ENCODE data around the gene RNASE8.

Gene RNASE8

GRCh38 chr14:21090940-21091663 lies 33.5 kb downstream of the RNASE8 start:
- DNase-seq (ENCODE audit: low read depth in 2 of 2, low spot score in 1 of 2) = no peak

DNA sequence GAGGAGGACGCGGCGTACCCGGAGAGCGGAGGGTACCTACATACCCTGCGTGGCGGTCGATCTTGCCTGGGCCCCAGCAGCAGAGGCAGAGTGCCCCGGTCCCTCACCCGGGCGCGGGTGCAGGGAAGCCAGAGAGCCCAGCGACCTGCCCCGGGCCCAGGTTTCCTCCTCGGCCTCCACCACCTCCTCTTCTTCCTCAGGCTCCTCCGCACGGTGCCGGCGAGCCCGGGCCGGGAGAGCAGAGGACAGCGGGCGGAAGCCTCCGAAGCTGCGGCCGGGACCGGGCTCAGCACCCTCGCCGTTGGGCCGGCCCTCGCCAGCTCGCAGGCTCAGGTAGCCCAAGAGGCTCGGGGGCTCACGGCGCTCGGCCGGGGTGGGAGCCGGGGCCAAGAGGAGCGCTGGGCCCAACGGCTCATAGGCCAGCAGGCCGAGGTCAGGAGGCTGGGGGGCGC lies 34.2 kb downstream of the RNASE8 start:
- DNase-seq (ENCODE audit: low read depth in 2 of 2, low spot score in 1 of 2) = no peak

DNA sequence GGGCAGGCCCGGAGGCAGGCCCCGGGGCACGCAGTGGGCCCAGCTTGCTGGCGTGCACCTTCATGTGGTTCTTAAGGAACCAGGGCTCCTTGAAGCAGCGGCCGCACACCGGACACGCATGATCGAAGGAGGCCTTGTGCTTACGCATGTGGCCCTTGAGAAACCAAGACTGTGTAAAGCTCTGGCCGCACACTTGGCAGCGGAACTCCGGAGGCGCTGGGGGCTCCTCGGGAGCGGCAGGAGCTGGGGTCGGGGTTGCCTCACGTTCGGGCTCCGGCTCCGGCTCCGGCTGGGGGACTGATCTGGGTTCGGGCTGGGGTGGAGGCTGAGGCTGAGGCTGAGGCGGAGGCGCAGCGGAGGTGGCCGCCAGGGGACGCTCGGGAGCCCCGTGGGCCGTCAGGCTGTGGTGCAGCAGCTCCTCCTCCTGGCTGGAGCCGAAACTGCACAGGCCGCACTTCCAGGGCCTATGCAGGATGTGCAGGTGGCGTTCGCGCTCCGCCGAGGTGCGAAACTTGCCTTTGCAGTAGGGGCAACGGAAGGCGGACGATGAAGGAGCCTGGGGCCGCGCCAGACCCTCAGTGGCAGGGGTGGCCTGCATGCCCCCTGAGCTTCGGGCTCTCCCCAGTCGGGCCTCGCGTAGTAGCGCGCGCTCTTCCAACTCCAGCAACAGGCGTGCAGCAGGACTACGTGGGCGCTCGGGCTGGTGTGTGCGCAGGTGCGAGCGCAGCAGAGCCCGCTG lies 34.8 kb downstream of the RNASE8 start:
- peak; percentile 83 to 85 for DNase-seq (ENCODE audit: low read depth in 2 of 2, low spot score in 1 of 2)

DNA sequence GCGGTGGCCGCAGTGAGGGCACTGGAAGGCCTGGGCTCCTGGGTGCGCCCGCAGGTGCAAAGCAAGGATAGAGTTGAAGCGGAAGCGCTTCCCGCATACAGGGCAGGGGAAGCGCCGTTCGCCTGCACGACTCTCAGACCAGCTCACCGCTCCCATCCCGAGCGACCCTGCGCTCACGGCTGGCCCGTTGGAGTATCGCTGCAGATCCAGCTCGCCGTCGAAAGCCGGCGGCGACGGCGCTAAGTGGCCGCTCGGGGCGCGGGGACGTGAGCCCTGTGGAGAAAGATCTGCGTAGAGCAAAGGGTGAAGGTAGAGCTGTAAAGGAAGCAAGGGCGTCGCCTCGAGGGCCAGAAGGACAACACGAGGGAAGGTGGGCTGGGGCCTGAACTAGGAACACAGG lies 35.4 kb downstream of the RNASE8 start:
- DNase-seq (ENCODE audit: low read depth in 2 of 2, low spot score in 1 of 2) = no peak

DNA sequence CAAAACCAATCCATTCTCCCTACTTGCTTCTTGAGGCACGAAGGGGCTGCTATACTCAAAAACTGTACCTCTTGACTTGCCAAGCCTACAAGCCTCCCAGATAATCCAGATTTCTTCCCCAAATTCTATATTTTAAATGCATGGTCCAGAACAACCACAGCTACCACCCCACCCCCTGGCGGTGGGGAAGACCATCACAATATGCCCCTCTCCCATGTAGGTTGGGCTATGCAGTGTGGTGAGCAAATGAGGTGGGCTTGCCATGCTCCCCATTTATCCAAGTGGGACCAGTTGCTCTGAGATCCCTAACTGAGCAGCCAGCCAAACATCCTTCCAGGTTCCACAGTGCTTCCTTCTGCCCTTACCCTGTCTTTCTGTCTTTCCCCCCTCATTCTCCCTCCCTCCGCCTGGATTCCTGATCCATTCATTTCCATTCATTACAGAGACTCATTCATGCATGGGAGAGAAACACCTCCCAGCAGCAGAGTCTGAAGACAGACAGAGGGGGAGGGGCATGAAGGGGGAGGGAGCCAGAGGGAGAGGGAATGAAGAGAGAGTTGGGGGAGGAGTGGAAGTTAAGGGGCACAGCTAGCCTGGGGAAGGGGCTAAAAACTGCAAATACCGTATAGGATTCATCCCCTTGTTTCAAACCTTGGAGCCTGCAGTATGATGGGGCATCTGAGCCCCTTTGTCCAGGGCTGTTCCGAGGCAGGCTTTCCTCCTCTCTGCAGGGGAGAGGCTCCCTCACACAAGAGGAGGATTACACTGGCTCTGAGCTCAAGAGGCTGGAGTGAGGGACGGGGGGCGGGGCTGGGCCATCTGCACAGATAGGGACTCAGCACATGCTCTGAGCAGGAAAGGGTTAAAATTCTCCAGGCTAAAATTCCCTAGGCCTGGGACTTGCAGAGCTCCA lies 36.4 kb downstream of the RNASE8 start:
- no peak for DNase-seq (ENCODE audit: low read depth in 2 of 2, low spot score in 1 of 2)

- DNase-seq (ENCODE audit: low read depth in 2 of 2, low spot score in 1 of 2) = no peak
Observed at GRCh38 chr14:21095430-21096205, 38.0 kb downstream of the RNASE8 start.

DNA sequence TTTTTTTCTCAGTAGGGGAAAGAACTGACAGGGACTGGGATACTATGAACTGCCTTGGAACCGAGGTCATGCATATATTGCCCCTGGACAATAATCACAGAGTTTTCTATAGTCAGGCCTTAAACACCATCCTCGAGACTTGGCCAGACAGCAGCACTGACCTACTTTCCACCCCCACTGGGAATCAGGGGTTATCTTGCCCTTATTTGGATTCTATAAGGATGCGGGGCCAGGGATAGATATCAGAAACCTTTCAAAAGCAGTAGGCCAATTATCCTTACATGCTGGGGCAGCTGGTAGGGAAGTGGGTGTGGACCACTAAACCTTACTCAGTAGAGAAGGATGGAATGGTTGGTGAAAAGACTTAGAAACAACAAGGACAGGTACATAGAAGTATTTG lies 38.8 kb downstream of the RNASE8 start:
- DNase-seq (ENCODE audit: low read depth in 2 of 2, low spot score in 1 of 2) = no peak

- DNase-seq (ENCODE audit: low read depth in 2 of 2, low spot score in 1 of 2) = no peak
Observed at GRCh38 chr14:21096978-21097635, 39.5 kb downstream of the RNASE8 start.

DNA sequence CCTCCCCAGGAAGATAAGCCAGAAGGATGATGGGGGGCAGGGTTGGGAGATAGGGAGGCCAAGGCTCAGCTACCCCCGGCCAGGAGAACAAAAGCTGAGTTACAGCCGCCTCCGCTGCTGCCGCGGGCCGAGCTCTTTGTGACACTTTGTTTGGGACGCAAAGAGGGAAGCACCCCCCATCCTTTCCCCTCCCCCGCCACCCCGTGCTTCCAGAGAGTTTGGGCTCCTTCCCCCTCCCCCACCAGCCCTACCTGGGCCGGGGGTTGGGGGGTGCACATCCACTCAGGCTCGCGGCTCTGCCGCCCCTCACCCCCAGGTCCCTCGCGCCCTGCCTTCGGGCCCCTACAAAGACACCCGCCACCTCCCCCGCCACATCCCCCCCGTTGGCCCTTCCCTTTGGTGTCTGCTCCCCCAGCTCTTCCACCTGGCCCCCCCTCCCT lies 40.0 kb downstream of the RNASE8 start:
- no peak for DNase-seq (ENCODE audit: low read depth in 2 of 2, low spot score in 1 of 2)

DNA sequence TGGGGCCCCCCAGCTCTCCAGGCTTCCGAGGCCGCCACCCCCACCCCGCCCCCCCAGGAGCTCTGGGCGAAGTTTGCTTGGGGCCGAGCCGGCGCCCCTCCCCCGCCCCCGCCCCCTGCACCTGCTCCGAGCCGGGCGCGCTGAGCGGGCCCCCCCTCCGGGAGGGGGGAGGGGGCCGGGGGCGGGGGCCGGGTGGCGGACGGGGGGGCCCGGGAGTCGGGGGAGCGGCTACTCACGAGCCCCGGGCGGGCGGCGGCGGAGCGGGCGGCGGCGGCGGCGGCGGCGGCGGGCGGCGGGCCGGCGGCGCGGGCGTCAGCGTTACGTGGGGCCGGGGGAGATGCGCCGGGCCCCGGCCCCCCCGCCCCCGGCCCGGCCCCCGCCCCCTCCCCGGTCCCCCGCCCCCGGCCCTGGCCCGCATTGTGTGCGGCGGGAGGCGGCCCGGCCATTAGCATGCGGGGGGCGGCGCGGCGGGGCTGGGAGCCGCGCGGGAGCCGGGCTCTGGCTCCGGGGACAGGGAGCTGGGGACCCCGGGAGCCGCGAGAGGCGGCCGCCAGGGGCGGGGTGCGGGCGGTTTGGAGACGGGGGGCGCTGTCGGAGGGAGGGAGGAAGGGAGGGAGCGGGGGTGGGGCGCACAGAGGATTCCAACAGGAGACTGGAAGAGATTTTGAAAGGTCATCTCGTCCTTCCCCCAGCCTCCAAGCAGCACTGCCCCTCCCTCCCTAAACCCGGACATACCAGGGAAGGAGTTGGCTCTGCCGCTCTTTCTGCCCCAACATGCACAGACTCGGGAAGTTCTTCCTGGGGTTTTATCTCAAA lies 40.7 kb downstream of the RNASE8 start, which contains the start of gene ZNF219:
Gene ZNF219, minus strand, starts transcription at position 580 of the 816 bp plus-strand sequence. CDS start 5,064 bp downstream, outside the sequence.
- DNase-seq (ENCODE audit: low read depth in 2 of 2, low spot score in 1 of 2) = no peak

GRCh38 chr14:21098892-21099595 lies 41.4 kb downstream of the RNASE8 start:
- no peak for DNase-seq (ENCODE audit: low read depth in 2 of 2, low spot score in 1 of 2)

GRCh38 chr14:21099596-21099985 lies 42.0 kb downstream of the RNASE8 start:
- no peak for DNase-seq (ENCODE audit: low read depth in 2 of 2, low spot score in 1 of 2)

GRCh38 chr14:21100931-21101330 lies 43.3 kb downstream of the RNASE8 start, which contains the start of gene TMEM253:
Gene TMEM253 (plus strand): TSS chr14:21101066. CDS start chr14:21101344, 278 bp downstream.
- DNase-seq (ENCODE audit: low read depth in 2 of 2, low spot score in 1 of 2) = no peak

DNA sequence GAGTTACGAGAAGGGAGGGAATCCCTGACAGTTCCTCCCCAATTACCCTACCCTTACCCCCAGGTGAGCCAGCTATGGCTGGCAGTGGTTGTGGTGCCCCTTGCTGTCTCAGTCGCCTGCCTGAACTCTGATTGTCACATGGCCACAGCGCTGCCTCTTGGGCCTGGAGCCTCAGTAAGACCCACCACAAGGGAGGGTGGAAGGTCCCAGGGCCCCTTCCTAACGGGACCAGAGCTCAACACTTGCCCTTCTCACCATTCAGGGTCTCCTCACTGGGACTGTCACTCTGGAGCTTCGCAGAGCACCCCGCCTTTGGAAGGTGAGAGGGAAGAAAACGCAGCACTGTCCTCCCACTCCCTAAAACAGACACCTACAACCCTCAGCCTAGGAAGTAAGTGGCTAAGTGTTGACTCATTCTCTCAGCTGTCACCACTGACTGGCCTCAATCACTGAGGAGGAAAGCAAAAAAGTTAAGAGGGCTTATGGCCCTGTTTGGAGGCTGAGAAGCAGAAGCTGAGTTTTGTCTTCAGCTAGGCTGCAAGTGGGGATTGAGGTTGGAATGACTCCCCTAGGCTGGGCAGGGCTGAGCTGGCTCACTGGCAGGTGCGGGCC lies 44.3 kb downstream of the RNASE8 start:
- DNase-seq (ENCODE audit: low read depth in 2 of 2, low spot score in 1 of 2) = no peak

GRCh38 chr14:21102521-21103410 lies 45.1 kb downstream of the RNASE8 start:
- DNase-seq (ENCODE audit: low read depth in 2 of 2, low spot score in 1 of 2) = no peak

- no peak for DNase-seq (ENCODE audit: low read depth in 2 of 2, low spot score in 1 of 2)
Observed at GRCh38 chr14:21103411-21103709, 45.7 kb downstream of the RNASE8 start.
